ENCODE measurements around the gene SH3RF3. TPM values are rescaled to one million over a fixed set of nuclear protein-coding genes. Genes with fewer than 3 reads are reported as not detected.

SH3RF3 gene
- total RNA-seq, 1 experiment from 2014 or later, result 1.0 TPM

DNA sequence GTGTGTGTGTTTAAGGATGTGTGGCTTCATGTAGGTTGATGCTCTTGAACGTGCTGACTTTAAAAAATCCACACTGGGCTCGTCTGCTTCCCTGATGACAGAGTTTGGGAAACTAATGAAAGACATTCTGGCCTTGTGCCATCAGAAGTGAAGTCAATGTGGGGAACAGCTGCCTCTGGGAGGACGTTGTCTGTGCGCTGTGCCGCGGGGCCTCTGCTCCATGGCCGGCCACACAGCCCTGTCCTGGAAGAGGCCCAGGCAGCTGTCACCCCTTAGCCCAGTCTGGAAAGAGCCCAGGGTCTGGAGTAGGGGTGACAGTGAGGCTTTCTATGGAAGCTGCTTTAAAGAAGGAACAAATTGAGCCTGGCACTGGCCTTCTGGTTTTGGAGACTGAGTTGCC, 155.8 kb downstream of the SH3RF3 start:
- Mint-ChIP-seq H3K4me3 (no peak overlapping the region), H3K9me3 (peaks cover 6% of the 10 kb centered on the region), H3K27ac (no peak overlapping the region), H3K27me3 (ENCODE audit: low read depth) (no peaks in the 10 kb centered on the region), H3K36me3 (peaks cover 2% of the 10 kb centered on the region; the same call in 1 of the 2 replicates), H3K4me1 (peaks cover 20% of the 10 kb centered on the region)
- ATAC-seq (no peak), DNase-seq (ENCODE audit: low spot score) (no peak)
- no peak for TF ChIP-seq ELF4 (CRISPR knock-in tag; IDR thresholded peaks at IDR 0.05; ENCODE audit: low read depth)
- no peak for TF ChIP-seq OVOL2 (CRISPR knock-in tag; IDR thresholded peaks at IDR 0.05; ENCODE audit: borderline replicate concordance)
- TF ChIP-seq PRRX2 (CRISPR knock-in tag; IDR thresholded peaks at IDR 0.05), result no peak
- ChIA-PET POLR2A (no interaction called here), CTCF (no interaction called here)

DNA sequence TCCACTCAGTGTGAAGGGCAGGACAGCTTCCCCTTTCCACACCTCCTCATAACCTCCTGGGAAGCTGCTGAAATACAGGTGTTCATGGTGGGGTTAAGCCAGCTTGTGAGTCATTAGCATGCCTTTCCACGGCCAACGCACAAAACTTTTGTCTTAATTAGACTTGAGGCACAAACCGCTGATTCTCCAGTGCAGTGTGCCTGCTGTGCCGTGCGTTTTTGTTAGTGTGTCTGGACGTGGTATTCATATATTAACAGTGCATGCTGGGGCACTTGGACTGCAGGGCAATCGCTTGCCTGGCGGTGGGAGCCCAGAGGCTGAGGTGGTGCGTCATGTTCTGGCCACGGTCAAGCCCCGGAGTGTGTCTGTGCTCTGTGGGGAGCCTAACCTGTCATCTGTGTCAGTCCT, 156.2 kb downstream of the SH3RF3 start:
- Mint-ChIP-seq H3K36me3 (peaks cover 2% of the 10 kb centered on the region; the same call in 1 of the 2 replicates), H3K27ac (no peak overlapping the region), H3K4me1 (peaks cover 24% of the 10 kb centered on the region), H3K27me3 (ENCODE audit: low read depth) (no peaks in the 10 kb centered on the region), H3K9me3 (peaks cover 6% of the 10 kb centered on the region), H3K4me3 (no peak overlapping the region)
- POLR2A ChIA-PET, result no interaction called here
- TF ChIP-seq TCF7 (CRISPR knock-in tag; IDR thresholded peaks at IDR 0.05; ENCODE audit: low read depth), result no peak
- TF ChIP-seq, protein P1, sequence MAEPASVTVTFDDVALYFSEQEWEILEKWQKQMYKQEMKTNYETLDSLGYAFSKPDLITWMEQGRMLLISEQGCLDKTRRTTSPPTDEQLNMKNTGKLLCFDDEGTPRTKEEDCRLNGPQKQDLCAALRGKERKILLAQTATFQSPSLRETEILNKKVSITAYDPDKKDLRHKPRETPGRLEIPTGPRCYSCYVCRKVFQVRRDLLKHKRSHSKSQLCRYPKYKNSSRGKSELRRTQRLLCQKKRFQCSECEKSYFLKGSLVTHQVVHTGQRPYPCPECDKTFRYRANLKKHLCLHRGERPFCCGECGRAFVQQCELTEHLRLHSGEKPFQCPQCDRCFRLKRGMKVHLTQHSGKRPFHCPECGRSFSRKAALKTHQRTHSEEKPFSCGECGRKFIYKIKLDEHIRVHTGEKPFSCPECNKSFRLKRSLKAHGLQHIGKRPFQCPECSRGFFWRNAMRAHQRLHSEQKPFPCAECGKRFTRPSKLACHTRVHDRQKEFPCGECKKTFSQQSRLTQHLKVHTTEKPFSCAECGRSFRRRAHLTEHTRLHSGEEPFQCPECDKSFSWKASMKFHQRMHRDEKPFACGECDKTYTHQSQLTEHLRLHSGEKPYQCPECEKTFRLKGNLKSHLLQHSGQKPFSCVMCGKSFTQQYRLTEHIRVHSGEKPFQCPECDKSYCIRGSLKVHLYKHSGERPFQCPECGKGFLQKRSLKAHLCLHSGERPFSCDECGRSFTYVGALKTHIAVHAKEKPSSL (CRISPR knock-in tag; conservative IDR thresholded peaks at IDR 0.05), result no peak
- no peak for TF ChIP-seq ATF3 (CRISPR knock-in tag; conservative IDR thresholded peaks at IDR 0.05)
- no peak for TF ChIP-seq STAT6 (CRISPR knock-in tag; conservative IDR thresholded peaks at IDR 0.05; ENCODE audit: low read depth)
- TF ChIP-seq NR1H2 (CRISPR knock-in tag; IDR thresholded peaks at IDR 0.05), result no peak
- TF ChIP-seq ZBTB21 (CRISPR knock-in tag; IDR thresholded peaks at IDR 0.05; ENCODE audit: borderline replicate concordance), result no peak
- no peak for TF ChIP-seq ZBTB43 (CRISPR knock-in tag; IDR thresholded peaks at IDR 0.05)
- TF ChIP-seq ZNF416 (CRISPR knock-in tag; IDR thresholded peaks at IDR 0.05), result no peak
- TF ChIP-seq, protein P2, sequence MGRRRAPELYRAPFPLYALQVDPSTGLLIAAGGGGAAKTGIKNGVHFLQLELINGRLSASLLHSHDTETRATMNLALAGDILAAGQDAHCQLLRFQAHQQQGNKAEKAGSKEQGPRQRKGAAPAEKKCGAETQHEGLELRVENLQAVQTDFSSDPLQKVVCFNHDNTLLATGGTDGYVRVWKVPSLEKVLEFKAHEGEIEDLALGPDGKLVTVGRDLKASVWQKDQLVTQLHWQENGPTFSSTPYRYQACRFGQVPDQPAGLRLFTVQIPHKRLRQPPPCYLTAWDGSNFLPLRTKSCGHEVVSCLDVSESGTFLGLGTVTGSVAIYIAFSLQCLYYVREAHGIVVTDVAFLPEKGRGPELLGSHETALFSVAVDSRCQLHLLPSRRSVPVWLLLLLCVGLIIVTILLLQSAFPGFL (CRISPR knock-in tag; IDR thresholded peaks at IDR 0.05; ENCODE audit: borderline replicate concordance), result no peak
- TF ChIP-seq IRF1 (CRISPR knock-in tag; IDR thresholded peaks at IDR 0.05), result no peak
- no peak for TF ChIP-seq RELA (CRISPR knock-in tag; IDR thresholded peaks at IDR 0.05; ENCODE audit: borderline replicate concordance)
- no peak for TF ChIP-seq ZNF263 (CRISPR knock-in tag; IDR thresholded peaks at IDR 0.05; ENCODE audit: low read depth)
- TF ChIP-seq, protein P3, sequence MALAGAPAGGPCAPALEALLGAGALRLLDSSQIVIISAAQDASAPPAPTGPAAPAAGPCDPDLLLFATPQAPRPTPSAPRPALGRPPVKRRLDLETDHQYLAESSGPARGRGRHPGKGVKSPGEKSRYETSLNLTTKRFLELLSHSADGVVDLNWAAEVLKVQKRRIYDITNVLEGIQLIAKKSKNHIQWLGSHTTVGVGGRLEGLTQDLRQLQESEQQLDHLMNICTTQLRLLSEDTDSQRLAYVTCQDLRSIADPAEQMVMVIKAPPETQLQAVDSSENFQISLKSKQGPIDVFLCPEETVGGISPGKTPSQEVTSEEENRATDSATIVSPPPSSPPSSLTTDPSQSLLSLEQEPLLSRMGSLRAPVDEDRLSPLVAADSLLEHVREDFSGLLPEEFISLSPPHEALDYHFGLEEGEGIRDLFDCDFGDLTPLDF (CRISPR knock-in tag; IDR thresholded peaks at IDR 0.05), result no peak
- TF ChIP-seq SMAD4 (CRISPR knock-in tag; IDR thresholded peaks at IDR 0.05), result no peak
- DNase-seq (ENCODE audit: low spot score) (no peak), ATAC-seq (no peak)
- CTCF ChIA-PET, result no interaction called here

All from WTC11 (cell line).